A673 (cell line): ENCODE results near the gene STAG1.

Source experiments
- CTCF ChIP-seq: fragments of 300-800, 200-600 bp; sonication (generic); conservative IDR thresholded peaks from 2 replicates; pipeline ENCODE4 v1.5.1; 2017; ENCODE audit warnings: low read depth, mild to moderate bottlenecking, antibody characterized with exemption, low read length, moderate library complexity, mixed read lengths
- EZH2 ChIP-seq: fragments of 200-600 bp; sonication (generic); IDR thresholded peaks from 2 replicates; pipeline ENCODE4 v1.6.1; 2017; ENCODE audit warnings: borderline replicate concordance, low read depth, mild to moderate bottlenecking, mixed read lengths, antibody characterized with exemption, low read length; ENCODE audit not compliant: poor library complexity, severe bottlenecking

GRCh38 chr3:136621628-136622027 lies 130.6 kb downstream of the STAG1 start:
- TF ChIP-seq CTCF = no peak
- no peak for TF ChIP-seq EZH2
